GM19452 (cell line): ENCODE data around the gene KIF14.
"Not testable (repeated sequence)": the region's sequence is repeated elsewhere in the genome, so short reads cannot be mapped to it uniquely, and the experiment has no call there.

ENCODE experiments used
- ATAC-seq: cut with Tn5 transposase; IDR thresholded peaks from one replicate; pipeline ENCODE4 v1.9.1; 2021; ENCODE audit not compliant: unreplicated experiment

The KIF14 gene

DNA sequence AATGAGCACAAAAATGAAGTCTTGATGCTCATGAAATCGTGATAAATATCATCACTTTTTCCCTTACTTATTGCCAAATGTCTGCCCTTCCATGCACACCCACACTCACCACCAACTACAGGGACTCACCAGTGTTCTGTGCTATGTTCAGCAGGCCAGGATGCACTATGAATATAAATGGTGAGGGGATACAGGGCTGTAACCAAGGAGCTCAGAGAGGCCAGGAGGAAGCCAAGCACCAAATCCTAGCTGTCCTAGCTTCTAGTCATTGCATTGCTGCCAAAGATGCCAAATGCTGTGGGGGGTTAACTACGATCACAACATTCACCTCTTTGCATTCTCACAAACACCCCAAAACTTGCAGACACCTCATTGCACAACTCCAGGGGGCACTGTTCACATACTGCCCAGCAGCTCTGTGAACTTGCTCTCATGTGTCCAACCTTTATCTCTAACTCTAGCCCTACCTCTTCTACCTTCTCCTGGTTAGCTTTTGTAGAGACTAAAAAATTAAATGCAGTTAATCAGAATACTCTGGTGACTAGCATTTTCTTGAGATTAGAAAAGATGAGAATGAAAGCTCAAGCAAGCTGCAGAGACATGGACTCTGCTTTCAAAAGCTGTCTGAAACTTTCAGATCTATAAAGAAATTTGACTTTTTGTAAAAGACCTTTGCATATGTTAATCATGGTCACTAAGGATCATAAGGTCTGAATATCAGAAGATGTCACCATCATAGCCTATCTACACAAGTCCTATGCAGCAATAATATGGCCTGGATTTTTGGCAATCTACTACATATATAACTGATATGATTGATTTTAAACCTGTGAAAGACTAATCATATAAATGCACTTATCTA lies 13.9 kb upstream of the KIF14 start:
- ATAC-seq: no peak

DNA sequence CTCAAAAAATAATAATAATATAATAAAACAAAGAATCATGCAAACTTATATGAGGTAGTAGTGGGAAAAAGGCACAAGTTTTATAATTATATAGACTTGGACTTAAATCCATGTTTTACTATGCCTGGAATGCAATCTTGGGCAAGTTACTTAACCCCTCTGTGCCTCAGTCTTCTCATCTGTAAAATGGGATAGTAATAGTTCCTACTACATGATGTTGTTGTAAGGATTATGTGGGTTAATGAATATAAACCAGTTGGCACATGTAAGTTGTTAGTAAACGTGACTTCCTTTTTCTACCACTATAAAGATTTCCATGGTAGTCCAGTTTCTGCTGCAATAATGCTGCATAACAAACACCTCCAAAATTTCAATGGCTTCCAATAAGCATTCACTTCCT lies 10.8 kb upstream of the KIF14 start:
- ATAC-seq: no peak

DNA sequence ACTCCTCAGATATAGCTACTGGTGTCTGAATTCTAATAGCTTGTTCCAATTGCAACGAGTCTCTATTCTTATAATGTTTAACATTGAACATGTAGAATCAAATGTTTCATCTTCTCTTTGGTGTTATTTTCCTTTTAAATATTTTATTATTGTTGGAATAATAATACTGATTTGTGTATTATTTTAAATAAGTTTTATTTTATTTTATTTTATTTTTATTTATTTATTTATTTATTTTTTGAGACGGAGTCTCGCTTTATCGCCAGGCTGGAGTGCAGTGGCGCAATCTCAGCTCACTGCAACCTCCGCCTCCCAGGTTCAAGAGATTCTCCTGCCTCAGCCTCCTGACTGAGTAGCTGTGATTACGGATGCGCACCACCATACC lies 10.0 kb upstream of the KIF14 start:
- not testable (repeated sequence) for ATAC-seq

DNA sequence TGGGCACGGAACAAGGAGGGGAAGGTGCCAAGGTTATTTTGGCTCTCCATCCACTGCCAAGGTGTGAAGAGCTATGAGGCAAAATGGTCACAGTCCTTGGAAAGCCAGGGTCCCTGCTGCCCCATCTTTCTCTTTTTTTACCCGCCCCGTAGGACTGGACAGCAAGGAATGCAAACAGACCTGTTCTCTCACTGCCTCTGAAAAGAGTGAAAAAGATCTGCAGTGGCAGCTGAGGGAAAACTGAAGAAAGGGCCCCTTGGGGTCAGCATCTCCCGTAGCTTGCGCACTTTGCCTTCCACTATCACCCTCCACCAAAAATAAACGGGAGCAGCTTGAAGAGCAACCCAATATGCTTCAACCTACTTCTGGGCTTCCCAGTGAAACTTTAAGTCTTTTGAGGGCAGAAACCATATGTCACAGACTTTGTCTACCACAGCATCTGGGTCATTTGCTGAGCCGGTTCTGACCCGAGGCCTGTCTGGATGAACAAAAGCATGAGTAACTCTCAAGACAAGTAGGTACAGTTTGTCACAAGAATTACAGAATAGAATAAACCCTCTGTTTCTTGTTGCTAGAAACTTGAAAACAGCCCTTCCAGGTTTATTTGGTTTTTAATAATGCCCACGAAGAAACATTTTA lies 9.4 kb upstream of the KIF14 start:
- no peak for ATAC-seq

DNA sequence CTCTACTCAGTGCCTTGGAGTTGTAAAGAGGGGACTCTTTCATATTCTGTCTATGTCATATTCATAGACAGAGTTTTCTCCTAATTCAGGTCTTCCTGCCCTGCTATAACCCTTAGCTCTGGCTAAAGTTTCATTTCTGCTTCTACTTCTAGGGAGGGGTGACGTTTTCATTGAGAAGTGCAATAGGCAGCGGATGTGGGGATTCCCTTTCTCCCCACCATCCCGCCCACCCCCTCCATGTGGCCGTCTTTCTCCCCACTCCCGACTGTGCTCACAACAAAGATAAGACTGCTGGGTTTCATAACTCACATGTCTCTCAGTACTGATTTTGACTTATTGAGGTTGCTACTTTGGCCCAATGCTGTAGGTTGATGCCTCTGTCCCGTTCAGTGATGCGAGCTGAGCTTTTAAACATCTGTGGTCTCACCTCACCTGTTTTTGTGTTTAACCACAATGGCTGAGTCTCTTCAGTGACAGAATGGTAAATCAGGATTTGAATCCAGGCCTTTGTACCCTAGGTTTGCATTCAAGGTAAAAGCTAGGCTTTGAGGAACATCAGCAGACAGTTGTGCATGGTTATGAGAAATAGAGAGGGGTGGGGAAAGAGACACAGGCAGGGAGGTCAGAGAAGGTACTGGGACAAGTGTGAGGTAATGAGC lies 7.8 kb upstream of the KIF14 start:
- ATAC-seq: peak; percentile 66

DNA sequence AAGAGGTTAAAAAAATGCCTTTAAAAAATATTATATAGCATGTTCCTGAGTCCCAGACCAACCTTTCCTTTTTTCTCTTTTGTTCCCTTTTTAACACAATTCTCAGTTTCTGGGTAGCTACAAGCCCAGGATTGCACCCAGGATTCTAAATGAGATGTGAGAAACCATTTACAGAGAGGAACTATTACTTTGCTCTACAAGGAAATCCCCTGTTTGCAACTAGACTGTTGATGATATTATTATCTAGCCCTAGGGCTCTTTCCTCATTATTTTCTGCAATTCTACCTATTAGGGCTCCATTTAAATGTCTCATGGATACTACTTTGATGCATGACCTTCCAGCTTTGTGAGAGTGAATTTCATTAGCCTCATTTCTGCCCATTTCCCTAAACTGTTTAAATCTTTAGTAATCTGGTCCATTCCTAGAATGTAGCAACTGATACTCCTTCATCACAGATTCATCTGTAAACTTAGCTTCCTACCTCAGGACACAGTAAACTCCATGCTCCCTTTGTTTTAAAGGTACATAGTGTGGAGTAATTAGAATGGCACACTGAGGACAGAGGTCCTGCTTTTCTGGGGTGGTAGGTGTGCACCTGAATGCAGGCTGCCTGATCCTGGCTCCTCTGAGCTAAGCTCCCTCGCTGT lies 7.1 kb upstream of the KIF14 start:
- no peak for ATAC-seq

DNA sequence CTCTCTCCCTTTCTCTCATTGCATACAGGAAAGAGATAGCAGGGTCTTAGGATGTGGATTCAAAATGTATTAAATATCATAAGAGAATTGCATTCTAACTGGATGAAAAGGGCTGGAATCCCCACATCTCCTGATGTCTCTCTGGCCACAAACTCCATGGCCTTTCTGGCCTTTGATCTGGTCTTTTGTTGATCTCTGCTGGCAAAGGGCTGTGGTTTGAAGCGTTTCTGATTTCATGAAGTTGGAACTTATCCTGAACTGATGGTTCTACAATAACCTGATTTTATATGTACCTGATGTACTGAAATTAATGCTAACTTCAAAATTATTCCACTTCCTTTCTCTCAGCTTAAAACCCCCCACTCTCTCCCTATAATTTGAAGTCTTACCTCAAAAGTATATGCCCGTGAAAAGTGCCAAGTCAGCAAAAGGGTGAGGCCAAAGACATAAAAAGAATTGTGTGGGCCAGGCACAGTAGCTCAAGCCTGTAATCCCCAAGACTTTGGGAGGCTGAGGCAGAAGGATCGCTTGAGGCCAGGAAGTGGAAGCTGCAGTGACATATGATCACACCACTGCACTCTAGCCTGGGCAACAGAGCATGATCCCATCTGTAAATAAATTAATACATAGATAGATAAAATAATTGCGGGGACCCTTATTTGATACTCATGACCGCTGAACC lies 6.4 kb upstream of the KIF14 start:
- ATAC-seq: no peak

DNA sequence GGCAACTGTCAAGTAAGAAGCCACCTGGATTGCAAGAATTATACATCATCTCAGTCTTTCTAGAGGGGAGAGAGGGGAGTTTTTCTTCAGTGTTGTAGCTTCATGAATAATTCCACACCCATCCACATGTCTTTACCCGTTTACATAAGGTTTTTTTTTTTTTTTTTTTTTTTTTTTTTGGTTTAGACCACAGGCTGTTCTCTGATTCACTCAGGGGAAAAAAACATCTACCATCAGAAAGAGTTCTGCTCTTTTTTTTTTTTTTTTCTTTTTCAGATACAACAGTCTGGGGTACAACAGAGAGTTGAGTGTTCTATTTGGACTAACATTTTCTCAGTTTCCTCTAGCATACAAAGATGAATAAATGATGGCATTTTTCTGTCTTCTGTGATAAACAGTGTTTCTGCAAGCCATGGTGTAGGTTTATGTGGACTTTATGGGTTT lies 4.9 kb upstream of the KIF14 start:
- ATAC-seq: no peak

DNA sequence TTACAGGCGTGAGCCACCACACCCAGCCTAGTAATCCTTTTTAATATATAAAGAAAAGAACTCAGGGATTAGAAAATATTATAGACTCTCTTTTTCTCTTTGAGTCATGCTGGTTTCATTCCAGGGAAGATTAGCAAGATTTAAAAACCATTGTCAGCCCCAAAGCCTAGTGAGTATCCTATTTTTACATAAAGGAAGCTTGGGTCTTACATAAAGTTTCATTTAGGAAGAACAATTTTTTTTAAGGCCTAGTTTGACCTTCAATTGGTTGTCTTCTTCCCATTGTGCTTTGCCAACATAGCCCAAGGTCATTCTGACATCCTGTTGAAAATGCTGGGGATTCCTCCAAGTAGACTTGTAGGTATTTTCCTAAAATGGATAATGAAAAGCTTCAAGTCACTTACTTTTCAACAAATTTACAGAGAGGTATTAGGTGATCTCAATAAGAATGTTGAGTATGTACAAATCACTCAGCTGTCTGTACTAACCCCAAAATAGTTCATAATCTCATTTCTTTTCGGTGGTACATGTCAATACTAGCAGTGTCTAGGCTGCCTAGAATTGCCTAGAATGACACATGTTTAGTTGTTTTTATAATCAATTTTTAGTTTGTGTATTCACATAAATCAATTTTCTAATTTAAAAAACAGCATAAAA lies 4.3 kb upstream of the KIF14 start:
- no peak for ATAC-seq

DNA sequence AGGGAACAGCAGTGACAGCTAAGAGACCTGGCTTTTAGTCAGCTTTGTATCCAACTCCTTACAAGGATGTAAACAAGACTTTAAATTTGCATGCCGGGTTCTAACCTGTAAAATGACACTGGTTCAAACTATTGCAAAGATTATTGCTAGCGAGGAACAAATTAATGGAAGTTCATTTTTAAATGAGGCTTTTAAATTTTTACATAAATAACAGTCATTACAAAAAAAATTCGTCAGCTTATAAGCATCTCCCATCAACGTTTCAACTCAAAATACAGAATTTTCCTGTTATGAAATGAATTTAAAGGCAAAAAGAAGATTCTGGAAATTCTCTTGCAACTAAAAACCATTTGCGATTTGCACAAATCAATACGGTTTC lies 668 bp downstream of the KIF14 start:
- no peak for ATAC-seq

DNA sequence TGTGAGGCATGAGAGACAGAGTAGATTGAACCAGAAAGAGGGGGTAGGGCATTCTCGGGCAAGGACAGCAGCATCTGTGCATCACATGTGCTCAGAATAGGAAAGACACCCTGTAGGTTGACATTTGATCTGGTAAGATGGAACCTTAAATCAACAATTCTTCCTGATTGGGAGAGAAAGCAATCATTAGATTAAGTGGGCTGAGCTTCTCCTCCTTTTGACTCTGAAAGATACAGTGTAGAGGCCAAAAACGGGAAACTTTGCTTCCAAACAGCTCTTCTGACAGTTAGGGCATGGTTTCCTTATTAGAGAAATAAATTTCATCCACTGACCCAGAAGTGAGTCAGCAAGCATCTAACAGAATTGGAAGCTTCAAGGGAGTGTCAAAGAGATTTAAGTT lies 9.7 kb downstream of the KIF14 start:
- ATAC-seq: no peak

DNA sequence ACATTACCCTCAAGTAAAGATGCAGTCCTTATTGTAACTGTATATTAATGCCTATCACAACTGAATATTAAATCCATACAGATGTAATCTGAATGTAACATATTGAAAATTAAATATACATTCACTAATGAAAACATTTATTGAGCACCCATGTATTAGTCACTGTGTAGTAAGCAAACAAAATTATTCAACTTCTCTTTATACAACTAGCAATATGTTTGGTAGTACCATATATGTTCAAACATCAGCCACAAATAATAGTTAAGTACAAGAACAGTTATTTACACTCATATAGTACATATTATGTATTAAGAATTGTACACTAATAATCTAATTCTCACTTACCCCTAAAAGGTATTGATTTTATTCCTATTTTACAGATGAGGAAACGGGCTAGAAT lies 17.9 kb downstream of the KIF14 start:
- no peak for ATAC-seq

DNA sequence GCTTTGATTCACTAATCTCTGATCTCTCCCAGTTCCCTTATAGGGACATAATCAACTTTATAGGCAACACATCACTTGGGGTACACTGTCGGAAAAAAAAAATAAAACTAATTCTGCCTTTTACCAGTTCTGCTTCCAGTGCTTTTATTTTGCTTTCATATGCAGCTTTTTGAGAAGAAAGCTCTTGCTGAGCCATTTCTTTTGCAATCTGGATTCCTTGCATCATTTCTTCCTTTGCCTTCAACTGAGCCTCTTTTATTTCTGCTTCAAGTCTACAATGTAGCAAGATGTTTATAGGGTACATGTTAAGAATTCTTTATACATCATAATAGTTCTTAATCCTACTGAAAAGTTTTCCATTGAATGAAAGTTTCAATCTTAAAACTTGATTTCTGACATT lies 30.6 kb downstream of the KIF14 start:
- ATAC-seq: no peak

DNA sequence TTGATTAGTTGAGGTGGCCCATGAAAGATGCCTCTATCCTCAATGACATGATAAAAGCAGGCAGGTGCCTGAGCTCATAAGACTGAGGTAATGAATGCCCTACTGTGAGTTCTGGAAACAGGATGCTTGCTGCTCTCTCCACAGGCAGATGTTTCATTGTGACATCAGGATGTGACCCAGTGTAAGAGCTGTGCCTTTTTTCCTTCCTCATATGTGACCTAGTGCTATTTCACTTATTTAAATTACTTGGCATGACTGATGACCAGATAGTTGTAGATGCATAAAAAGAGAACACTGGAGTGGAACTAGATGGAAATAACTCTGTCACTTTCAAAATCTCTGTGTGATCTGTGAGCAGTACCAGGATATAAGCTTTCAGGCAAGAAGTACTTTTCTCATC lies 31.9 kb downstream of the KIF14 start:
- no peak for ATAC-seq

DNA sequence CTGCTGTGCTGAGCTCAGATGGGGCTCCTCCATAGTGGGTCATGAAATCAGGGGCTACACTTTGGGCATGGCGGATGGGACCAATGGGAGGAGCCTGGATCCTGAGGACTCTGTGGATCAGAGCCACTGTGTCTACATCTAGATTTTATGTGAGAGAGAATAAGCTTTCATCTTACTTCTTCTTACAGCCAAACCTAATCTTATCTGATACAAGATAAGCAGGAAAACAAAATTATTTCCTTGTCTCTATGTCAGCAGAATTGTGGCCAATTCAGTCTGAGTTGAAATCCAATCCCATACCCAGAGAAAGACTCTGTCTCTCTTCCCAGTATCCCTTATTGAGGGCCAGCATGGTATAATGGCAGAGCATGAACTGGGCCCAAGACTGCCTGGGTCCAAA lies 56.2 kb downstream of the KIF14 start:
- ATAC-seq: no peak

DNA sequence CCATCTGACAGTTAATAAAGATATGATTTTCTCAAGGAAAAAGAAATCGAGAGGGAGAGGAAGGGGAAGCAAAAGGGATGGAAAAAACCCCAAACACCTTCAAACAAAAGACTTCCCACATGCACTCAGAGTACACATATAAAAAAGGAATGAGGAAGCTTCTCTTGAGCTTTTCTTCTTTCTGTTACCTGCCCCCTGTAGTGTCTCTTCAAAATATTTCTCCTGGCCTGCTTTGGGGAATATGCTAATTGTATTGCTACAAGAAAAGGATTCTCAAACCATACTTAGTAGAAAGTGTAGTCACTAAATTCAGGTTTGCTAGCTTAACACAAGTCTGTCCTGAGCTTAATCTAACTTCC lies 58.7 kb downstream of the KIF14 start:
- peak; percentile 31 for ATAC-seq

DNA sequence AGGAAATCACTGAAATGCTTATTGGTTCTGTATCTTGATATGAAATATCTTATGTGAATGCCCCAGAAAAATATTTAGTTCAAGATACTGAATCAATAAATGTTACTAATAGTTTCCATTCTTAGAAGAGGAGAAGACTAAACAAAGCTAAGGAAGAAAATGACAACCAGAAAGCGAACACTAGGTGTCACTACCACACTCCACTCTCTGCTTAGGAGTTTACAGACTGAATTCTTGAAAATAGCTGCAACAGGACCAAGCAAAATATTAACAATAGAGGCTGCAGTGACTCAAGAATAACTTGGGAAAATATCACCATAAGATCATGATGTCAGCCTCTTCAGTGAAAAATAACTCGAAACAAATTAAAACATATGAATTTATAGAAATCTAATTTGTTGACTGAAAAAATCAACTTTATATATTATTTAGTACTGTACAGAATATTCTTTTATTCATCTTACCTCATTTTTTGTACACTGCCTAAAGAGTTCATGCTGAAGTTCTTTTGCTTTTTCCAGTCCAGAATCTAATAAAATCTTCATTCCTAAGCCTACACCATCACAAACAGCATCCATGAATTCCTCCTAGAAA lies 61.6 kb downstream of the KIF14 start:
- no peak for ATAC-seq

DNA sequence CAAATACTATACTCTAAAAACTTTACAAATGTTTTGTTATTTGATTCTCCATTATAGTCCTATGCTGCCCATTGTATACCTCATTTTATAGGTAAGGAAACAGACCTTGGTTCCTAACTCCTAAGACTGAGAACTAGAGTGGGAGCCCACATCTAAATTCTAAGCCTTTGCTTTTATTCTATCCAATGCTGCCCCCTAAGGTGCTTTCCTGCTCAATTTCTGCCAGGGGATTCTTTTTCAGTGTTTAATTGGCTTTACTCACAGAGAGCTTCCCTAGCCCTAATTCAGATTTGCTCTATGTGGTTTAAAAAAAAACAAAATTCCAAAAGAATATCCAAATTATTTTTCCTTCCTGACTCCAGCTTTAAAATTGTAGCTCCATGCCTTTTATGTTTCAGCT lies 64.5 kb downstream of the KIF14 start:
- no peak for ATAC-seq

DNA sequence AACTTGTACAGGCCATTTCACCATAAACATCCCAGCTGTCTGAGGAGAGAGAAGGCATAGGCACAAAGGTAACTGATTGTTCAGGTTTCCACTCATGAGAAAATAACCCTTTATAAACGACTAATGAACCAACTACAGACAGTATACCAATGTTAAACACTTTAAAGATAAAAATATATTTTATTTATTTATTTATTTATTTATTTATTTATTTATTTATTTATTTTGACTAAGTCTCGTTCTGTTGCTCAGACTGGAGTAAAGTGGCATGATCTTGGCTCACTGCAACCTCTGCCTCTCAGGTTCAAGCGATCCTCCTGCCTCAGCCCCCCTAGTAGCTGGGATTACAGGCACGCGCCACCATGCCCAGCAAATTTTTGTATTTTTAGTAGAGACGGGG lies 67.8 kb downstream of the KIF14 start:
- ATAC-seq: not testable (repeated sequence)

DNA sequence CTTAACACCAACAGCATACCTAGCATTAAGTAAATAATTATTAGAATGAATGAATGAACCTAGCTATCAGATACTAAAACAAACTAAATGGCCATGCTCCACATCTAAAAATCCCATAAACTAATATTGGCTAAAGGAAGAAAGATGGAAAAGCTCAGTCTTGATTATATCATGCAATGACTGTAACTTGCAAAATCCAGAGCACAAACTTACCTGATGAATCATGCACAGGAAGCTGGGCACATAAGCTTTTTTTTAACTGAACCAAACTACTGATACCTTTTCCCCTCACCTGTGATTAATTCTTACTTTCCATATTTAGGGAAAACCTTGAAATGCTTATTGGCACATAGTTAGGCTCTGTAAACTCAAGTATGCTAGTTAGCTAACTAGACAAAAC lies 70.2 kb downstream of the KIF14 start:
- ATAC-seq: no peak
